G401 (cell line): ENCODE measurements around the gene PRADC1. TPM values are rescaled to one million over a fixed set of nuclear protein-coding genes. Genes with fewer than 3 reads are reported as not detected.
"Not testable (repeated sequence)": the region's sequence is repeated elsewhere in the genome, so short reads cannot be mapped to it uniquely, and the experiment has no call there.

ENCODE experiments used
- DNase-seq: peaks from one replicate; pipeline ENCODE4 v3.0.0-alpha.2; 2015; ENCODE audit warnings: low spot score
- in situ Hi-C: cut with HindIII; loops from 2 replicates; pipeline ENCODE4 v1.10.0; 2016; ENCODE audit warnings: low sequenced_read_pairs, mixed read lengths
- total RNA-seq: library from RNA; depleted of rRNA; stranded (reverse); fragments of >200 nt; shearing (Covaris generic); gene quantifications from 2 replicates; pipeline ENCODE4 v1.2.3, GENCODE V29; 2014; rRNA removed

PRADC1 gene
- total RNA-seq, 1 experiment from 2014 or later, result 21.9 TPM

DNA sequence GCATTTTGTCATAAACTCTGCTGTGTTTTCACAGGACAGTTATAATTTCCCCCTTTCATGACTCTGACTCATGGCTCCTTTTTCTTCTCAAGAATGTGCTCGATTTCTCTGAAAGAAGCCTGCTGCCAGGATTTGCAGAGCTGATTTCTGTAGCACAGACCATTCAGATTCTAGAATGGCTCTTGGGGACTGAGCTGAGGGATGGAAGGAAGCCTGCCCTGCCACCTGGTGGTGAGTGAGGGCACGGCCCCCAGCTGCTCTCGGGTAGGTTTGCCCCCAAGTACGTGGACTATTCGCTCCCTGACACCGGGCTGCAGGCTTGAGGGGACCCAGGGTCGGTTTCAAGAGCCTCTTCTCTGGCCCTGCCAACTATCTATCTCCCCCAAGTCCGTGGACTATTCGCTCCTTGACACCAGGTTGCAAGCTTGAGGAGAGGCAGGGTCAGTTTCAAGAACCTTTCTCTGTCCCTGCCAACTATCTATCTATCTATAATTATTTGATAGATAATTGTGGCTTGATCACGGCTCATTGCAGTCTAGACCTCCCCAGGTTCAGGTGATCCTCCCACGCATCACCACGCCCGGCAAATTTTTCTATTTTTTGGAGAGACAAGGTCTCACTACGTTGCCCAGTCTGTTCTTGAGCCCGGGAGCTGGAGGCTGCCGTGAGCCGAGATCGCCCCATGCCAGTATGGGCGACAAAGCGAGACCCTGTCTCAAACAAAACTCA, 20.4 kb downstream of the PRADC1 start:
- peak; percentile 71 for DNase-seq
- in situ Hi-C loops, result no loop called here

DNA sequence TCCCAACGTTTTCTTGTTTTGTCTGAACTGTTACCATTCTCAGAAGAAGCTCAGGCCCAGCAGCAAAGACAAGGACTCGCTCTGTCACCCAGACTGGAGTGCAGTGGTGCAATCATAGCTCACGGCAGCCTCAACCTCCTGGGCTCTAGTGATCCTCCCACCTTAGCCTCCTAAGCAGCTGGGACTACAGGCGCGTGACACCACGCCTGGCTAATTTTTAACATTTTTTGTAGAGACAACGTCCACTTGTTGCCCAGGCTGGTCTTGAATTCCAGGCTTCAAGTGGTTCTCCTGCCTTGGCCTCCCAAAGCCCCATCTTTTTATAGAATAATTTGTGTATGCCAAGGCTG, 21.0 kb downstream of the PRADC1 start:
- in situ Hi-C loops, result no loop called here
- DNase-seq, result no peak

- DNase-seq, result no peak
- in situ Hi-C loops, result no loop called here
Observed at GRCh38 chr2:73210696-73211095, 22.3 kb downstream of the PRADC1 start.

DNA sequence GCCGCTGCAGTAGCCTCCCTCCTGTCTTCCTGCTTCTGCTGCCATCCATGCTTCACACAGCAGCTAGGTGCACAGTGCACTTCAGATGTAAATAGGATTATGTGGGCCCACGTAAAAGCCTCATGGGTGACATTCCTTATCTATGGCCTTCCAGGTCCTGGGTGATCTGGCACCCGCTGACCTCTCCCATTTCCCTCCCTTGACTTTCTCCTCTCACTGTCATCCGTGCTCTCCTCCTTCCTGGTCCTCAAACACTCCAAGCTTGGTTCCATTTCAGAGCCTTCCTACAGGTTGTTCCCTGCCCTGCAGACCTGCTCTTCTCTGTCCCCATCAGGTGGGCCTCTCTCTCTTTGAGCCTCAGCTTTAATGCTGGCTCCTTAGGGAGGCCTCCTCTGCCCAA, 23.0 kb downstream of the PRADC1 start:
- in situ Hi-C loops, result no loop called here
- DNase-seq, result no peak

GRCh38 chr2:73208258-73208657, 24.8 kb downstream of the PRADC1 start:
- no peak for DNase-seq
- in situ Hi-C loops, result no loop called here

DNA sequence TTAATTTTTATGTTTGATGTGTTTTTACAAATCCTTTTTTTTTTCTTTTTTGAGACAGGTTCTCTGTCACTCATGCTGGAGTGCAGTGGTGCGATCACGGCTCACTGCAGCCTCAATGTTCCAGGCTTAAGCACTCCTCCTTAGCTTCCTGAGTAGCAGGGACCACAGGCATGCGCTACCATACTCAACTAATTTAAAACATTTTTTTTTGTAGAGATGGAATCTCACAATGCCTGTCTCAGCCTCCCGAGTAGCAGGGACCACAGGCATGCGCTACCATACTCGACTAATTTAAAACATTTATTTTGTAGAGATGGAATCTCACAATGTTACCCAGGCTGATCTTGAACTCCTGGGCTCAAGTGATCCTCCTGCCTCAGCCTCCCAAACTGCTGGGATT, 27.4 kb downstream of the PRADC1 start:
- DNase-seq, result no peak
- in situ Hi-C loops, result no loop called here

DNA sequence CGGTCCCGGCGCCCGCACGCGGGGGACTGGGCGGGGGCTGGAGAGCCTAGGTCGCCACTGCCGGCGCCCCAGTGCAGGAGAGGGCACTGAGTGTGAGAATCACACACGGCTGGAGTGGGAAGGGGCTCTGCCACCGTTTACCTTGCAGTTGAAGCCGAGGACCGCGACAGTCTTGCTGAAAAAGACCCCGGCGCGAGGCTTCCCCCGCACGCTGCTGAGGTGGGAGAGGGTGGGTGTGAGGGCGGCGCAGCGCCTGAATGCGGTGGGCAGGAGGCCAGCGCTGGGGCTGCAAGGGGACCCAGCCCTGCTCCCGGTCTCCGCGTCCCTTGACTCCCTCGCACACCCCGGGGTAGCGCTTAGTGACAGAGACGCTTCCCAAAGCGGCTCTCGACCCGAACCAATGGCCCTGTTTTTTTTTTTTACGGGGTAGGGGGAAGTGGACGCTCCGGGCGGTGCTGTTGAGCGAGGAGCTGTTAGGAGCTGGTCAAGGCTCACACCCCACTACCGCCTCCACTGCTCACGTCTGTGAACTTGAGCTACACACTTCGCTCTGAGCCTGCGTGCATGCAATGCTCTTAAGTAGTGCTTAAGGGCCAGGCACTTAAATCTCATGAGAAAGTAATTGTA, 29.9 kb downstream of the PRADC1 start:
- no peak for DNase-seq
- in situ Hi-C loops, result no loop called here

GRCh38 chr2:73202156-73203054, 30.6 kb downstream of the PRADC1 start, which contains the start of gene NOTO:
Gene NOTO (plus strand): TSS chr2:73202574. CDS start chr2:73202667, 93 bp downstream.
- in situ Hi-C loops, result no loop called here
- DNase-seq, result peak; percentile 39

- in situ Hi-C loops, DNase-seq: not testable (repeated sequence)
Observed at GRCh38 chr2:73200281-73200680, 32.8 kb downstream of the PRADC1 start.

GRCh38 chr2:73197579-73197978, 35.5 kb downstream of the PRADC1 start:
- in situ Hi-C loops, result no loop called here
- DNase-seq, result no peak

DNA sequence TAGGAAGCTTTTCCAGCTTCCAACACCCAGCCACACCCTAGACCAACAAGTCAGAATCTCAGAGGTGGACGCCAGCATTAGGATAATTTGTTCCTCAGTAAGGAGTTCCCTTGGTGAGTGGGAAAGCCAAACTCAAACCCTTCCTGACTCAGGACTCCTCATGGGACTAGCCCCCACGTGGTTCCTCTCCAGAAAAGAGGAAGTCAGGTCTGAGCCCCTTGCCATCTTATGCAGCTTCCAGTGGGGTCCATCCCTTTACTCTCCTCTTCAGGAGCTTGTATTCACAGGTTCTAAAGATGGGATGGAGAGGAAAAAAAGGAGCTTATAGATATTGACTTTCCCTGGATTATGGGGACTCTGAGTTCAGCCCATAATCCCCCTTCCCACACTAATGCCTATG, 45.5 kb downstream of the PRADC1 start:
- in situ Hi-C loops, result no loop called here
- DNase-seq, result no peak

- in situ Hi-C loops, result no loop called here
- DNase-seq, result no peak
Observed at GRCh38 chr2:73185965-73186364, 47.1 kb downstream of the PRADC1 start.

Other genes with a start within 250 kb of the PRADC1 start
- 11.4 and 24.6 TPM in 2 replicates for gene SFXN5, start 161.5 kb downstream of the PRADC1 start, total RNA-seq
- gene RAB11FIP5, start 120.3 kb downstream of the PRADC1 start, total RNA-seq, result 18.1 and 19.0 TPM in 2 replicates
- not detected in 2 replicates for gene NOTO, start 30.7 kb downstream of the PRADC1 start, total RNA-seq
- gene SMYD5, start 19.0 kb downstream of the PRADC1 start, total RNA-seq, result 40.0 and 40.5 TPM in 2 replicates
- 797 and 982 TPM in 2 replicates for gene CCT7, start 1.1 kb upstream of the PRADC1 start, total RNA-seq
- gene FBXO41, start 51.2 kb upstream of the PRADC1 start, total RNA-seq, result 3.6 and 11.1 TPM in 2 replicates
- not detected in 2 replicates for gene EGR4, start 60.3 kb upstream of the PRADC1 start, total RNA-seq
- 10.0 and 36.2 TPM in 2 replicates for gene ALMS1, start 152.6 kb upstream of the PRADC1 start, total RNA-seq